GM19463 (cell line): ENCODE results near the gene HOXA13.

Experiments
- ATAC-seq: cut with Tn5 transposase; IDR thresholded peaks from one replicate; pipeline ENCODE4 v1.9.1; 2021; ENCODE audit warnings: mild to moderate bottlenecking, moderate library complexity; ENCODE audit not compliant: unreplicated experiment

The HOXA13 gene

GRCh38 chr7:27172315-27172774 lies 27.5 kb downstream of the HOXA13 start:
- ATAC-seq: no peak

- ATAC-seq: no peak
Measured at GRCh38 chr7:27171637-27172314, 28.1 kb downstream of the HOXA13 start.

GRCh38 chr7:27171325-27171636 lies 28.6 kb downstream of the HOXA13 start:
- no peak for ATAC-seq

- ATAC-seq: no peak
Measured at GRCh38 chr7:27170426-27171324, 29.2 kb downstream of the HOXA13 start.

GRCh38 chr7:27169658-27170425 lies 30.0 kb downstream of the HOXA13 start:
- no peak for ATAC-seq

GRCh38 chr7:27168265-27168947 lies 31.5 kb downstream of the HOXA13 start:
- no peak for ATAC-seq

GRCh38 chr7:27167916-27168264 lies 32.0 kb downstream of the HOXA13 start:
- ATAC-seq: no peak

GRCh38 chr7:27166531-27167505 lies 33.1 kb downstream of the HOXA13 start:
- ATAC-seq: no peak

GRCh38 chr7:27165996-27166530 lies 33.8 kb downstream of the HOXA13 start:
- no peak for ATAC-seq

- no peak for ATAC-seq
Measured at GRCh38 chr7:27165089-27165995, 34.5 kb downstream of the HOXA13 start, which contains the start of gene HOXA9. Gene HOXA9, minus strand, starts transcription at chr7:27165537. Its CDS starts 80 bp downstream, at chr7:27165457.

GRCh38 chr7:27164367-27165088 lies 35.4 kb downstream of the HOXA13 start:
- ATAC-seq: no peak

GRCh38 chr7:27164045-27164366 lies 35.9 kb downstream of the HOXA13 start:
- no peak for ATAC-seq

GRCh38 chr7:27163288-27164044 lies 36.4 kb downstream of the HOXA13 start:
- ATAC-seq: no peak

GRCh38 chr7:27162561-27163287 lies 37.2 kb downstream of the HOXA13 start:
- ATAC-seq: no peak

- no peak for ATAC-seq
Measured at GRCh38 chr7:27161721-27162560, 38.0 kb downstream of the HOXA13 start.
